HepG2 (cell line): ENCODE data around the gene PRSS12.

Experiments
- CTCF ChIP-seq: sonication (generic); formaldehyde crosslinking; IDR thresholded peaks from 2 replicates; pipeline ENCODE4 v1.5.0; 2020; ENCODE audit warnings: mild to moderate bottlenecking, missing genetic modification reagents, moderate library complexity
- DZIP1 ChIP-seq: sonication (generic); formaldehyde crosslinking; IDR thresholded peaks from 2 replicates; pipeline ENCODE4 v1.5.0; 2020; ENCODE audit warnings: mild to moderate bottlenecking, missing genetic modification reagents
- GABPA ChIP-seq, 2 experiments: IDR thresholded peaks; 2 replicates each; pipeline ENCODE4 v1.6.1; 2011 to 2016; ENCODE audit warnings: low read depth in 2 of 2, low read length in 1 of 2, missing biosample characterization in 1 of 2, missing genetic modification characterization in 1 of 2
- GTF2F1 ChIP-seq: fragments of 150-350 bp; IDR thresholded peaks from 2 replicates; pipeline ENCODE4 v1.6.1; 2014; ENCODE audit warnings: low read length
- NFYC ChIP-seq: IDR thresholded peaks from 2 replicates; pipeline ENCODE4 v1.6.1; 2016; ENCODE audit warnings: missing genetic modification reagents, missing compliant biosample characterization
- ZBTB8A ChIP-seq: sonication (generic); formaldehyde crosslinking; IDR thresholded peaks from 2 replicates; pipeline ENCODE4 v1.4.0; 2020; ENCODE audit warnings: mild to moderate bottlenecking, low read depth, missing genetic modification reagents, borderline replicate concordance
- ZNF274 ChIP-seq: sonication (generic); formaldehyde crosslinking; IDR thresholded peaks from 2 replicates; pipeline ENCODE4 v1.5.1; 2020; ENCODE audit warnings: mild to moderate bottlenecking, missing genetic modification reagents
- ZNF660 ChIP-seq: sonication (generic); formaldehyde crosslinking; IDR thresholded peaks from 2 replicates; pipeline ENCODE4 v1.5.1; 2020; ENCODE audit warnings: mild to moderate bottlenecking, low read depth, missing genetic modification reagents, borderline replicate concordance

- TF ChIP-seq DZIP1 (CRISPR knock-in tag) (no peak), ZNF660 (CRISPR knock-in tag) (no peak), ZNF274 (CRISPR knock-in tag) (no peak), GTF2F1 (no peak), ZBTB8A (CRISPR knock-in tag) (no peak), GABPA (IDR thresholded peaks at IDR 0.05; ENCODE audit: low read depth, low read length) (no peak), GABPA (CRISPR knock-in tag; IDR thresholded peaks at IDR 0.05; ENCODE audit: low read depth) (no peak), CTCF (CRISPR knock-in tag) (no peak), NFYC (no peak)
Observed at GRCh38 chr4:118317691-118318090, 35.1 kb downstream of the PRSS12 start.
